Measurements from ENCODE around the gene VPS29. TPM values are rescaled to one million over a fixed set of nuclear protein-coding genes. Genes with fewer than 3 reads are reported as not detected.

Gene VPS29
- total RNA-seq, 2 donors from 2014 or later: 39.2 to 62.0 TPM

DNA sequence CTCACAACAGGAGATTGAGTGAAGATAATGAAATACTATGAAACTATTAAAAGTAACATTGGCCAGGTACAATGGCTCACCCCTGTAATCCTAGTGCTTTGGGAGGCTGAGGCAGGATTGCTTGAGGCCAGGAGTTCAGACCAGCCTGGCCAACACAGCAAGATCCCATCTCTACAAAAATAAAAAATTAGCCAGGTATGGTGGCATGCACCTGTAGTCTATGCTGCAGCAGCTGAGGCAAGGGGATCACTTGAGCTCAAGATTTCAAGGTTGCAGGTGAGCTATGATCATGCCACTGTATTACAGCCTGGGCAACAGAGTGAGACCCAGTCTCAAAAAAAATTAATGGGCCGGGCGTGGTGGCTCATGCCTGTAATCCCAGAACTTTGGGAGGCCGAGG lies 15.1 kb upstream of the VPS29 start:
- TF ChIP-seq, protein P1, sequence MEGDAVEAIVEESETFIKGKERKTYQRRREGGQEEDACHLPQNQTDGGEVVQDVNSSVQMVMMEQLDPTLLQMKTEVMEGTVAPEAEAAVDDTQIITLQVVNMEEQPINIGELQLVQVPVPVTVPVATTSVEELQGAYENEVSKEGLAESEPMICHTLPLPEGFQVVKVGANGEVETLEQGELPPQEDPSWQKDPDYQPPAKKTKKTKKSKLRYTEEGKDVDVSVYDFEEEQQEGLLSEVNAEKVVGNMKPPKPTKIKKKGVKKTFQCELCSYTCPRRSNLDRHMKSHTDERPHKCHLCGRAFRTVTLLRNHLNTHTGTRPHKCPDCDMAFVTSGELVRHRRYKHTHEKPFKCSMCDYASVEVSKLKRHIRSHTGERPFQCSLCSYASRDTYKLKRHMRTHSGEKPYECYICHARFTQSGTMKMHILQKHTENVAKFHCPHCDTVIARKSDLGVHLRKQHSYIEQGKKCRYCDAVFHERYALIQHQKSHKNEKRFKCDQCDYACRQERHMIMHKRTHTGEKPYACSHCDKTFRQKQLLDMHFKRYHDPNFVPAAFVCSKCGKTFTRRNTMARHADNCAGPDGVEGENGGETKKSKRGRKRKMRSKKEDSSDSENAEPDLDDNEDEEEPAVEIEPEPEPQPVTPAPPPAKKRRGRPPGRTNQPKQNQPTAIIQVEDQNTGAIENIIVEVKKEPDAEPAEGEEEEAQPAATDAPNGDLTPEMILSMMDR (IDR thresholded peaks at IDR 0.05): no peak
- TF ChIP-seq POLR2A (IDR thresholded peaks at IDR 0.05): no peak
- intact Hi-C loops (cut with DNase I): no loop called here
- Histone ChIP-seq H3K9me3 (no peaks in the 10 kb centered on the region), H3K27ac (no peak overlapping the region), H3K4me3 (no peak overlapping the region), H3K36me3 (replicated peaks in 1 of 2; ENCODE audit: insufficient read depth in 1 of 2, low read depth in 2 of 2) (no peaks in the 10 kb centered on the region), H3K4me1 (peaks cover 6% of the 10 kb centered on the region), H3K27me3 (no peaks in the 10 kb centered on the region)
- DNase-seq: no peak
- 56 to 68% methylated on average over 3 of the region's 3 CpGs for WGBS, 2 donors
- no peak for ATAC-seq

DNA sequence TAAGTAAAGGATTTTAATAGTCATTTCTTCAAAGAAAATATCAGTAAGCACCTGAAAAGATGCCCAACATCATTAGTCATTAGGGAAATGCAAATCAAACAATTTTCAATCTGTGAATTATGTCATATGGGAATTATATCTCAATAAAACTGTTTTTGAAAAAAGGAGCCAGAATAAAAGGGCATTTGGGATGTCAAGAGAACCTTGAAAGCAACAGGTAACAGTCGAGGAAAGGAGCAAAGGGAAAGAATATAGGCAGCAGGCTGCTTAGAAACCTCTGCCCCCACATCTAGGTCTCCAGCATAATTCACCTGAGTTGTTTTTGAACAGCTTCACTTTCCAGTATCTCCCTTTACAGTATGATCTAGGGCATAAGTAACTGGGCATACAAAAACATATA lies 12.5 kb upstream of the VPS29 start:
- DNase-seq (no peak), ATAC-seq (no peak)
- Histone ChIP-seq H3K27me3 (no peaks in the 10 kb centered on the region), H3K9me3 (no peaks in the 10 kb centered on the region), H3K36me3 (replicated peaks in 1 of 2; ENCODE audit: insufficient read depth in 1 of 2, low read depth in 2 of 2) (no peaks in the 10 kb centered on the region), H3K27ac (no peak overlapping the region), H3K4me3 (no peak overlapping the region), H3K4me1 (peaks cover 6% of the 10 kb centered on the region)
- 30 to 31% methylated on average over 1 of the region's 1 CpG for WGBS, 2 donors
- intact Hi-C loops (cut with DNase I): no loop called here
- TF ChIP-seq POLR2A (IDR thresholded peaks at IDR 0.05): no peak
- TF ChIP-seq, protein P1 (IDR thresholded peaks at IDR 0.05): no peak

DNA sequence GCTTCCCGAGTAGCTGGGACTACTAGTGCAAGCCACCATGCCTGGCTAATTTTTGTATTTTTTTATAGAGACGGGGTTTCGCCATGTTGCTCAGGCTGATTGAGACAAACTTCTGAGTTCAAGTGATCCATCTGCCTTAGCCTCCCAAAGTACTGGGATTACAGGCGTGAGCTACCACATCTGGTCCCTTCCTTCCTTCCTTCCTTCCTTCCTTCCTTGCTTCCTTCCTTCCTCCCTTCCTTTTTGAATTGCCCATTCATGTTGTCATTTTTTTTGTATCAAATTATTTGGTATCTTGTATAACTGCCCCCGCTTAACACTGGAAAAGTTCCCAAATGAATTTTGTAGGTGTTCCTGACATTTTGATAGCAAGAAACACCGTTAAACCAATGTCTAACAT lies 11.9 kb upstream of the VPS29 start:
- intact Hi-C loops (cut with DNase I): no loop called here
- TF ChIP-seq POLR2A (IDR thresholded peaks at IDR 0.05): no peak
- TF ChIP-seq, protein P1 (IDR thresholded peaks at IDR 0.05): no peak
- Histone ChIP-seq H3K27ac (no peak overlapping the region), H3K4me1 (peaks cover 6% of the 10 kb centered on the region), H3K27me3 (no peaks in the 10 kb centered on the region), H3K9me3 (no peaks in the 10 kb centered on the region), H3K36me3 (replicated peaks in 1 of 2; ENCODE audit: insufficient read depth in 1 of 2, low read depth in 2 of 2) (no peaks in the 10 kb centered on the region), H3K4me3 (no peak overlapping the region)
- no peak for DNase-seq
- WGBS, 2 donors: 56 to 65% methylated on average over 6 of the region's 6 CpGs
- no peak for ATAC-seq

DNA sequence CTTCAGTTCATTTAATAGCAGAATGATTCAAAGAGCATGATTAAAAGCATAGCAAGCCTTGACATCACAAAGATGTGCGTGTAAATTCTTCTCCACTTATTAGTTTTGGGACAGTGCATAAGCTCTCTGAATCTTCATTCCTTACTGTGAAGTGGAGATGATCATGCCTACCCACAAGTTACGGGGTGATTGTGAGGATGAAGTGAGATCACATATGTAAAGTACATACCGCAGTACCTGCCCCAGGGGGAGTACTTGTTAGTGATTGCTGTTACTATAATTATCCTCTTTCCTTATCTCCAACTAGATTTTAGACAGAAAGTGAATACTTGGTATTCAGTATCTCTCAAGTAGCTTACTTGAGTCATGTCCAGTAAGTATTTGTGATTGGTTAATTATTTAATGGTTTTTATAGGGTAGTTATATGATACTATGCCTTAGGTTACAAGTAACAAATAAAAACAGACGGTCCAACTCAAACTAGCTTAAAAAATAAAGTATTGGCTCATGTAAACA lies 6.2 kb upstream of the VPS29 start:
- intact Hi-C loops (cut with DNase I): no loop called here
- no peak for DNase-seq
- 76 to 81% methylated on average over 4 of the region's 4 CpGs for WGBS, 2 donors

DNA sequence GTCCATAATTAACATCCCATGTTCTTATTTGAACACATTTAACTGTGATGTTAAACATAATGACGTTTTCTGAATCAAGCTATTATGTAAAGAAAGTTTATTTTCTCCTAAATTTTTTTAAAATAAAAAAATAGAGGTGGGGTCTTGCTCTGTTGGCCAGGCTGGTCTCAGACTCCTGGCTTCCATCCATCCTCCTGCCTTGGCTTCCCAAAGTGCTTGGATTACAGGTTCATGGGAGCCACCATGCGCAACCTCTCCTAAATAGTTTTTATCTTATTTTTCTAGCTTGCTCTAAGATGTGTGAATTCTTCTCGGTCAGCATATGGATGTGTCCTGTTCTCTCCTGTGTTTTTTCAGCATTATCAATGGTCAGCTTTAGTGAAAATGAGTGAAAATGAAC lies 3.4 kb upstream of the VPS29 start:
- no peak for TF ChIP-seq POLR2A (IDR thresholded peaks at IDR 0.05)
- TF ChIP-seq, protein P1 (IDR thresholded peaks at IDR 0.05): no peak
- intact Hi-C loops (cut with DNase I): no loop called here
- H3K9me3 ChIP-seq: no peaks in the 10 kb centered on the region
- peaks cover 13% of the 10 kb centered on the region for H3K4me1 ChIP-seq
- H3K36me3 ChIP-seq (replicated peaks in 1 of 2; ENCODE audit: insufficient read depth in 1 of 2, low read depth in 2 of 2): no peaks in the 10 kb centered on the region
- H3K27me3 ChIP-seq: no peaks in the 10 kb centered on the region
- DNase-seq (no peak), ATAC-seq (no peak)
- 65 to 70% methylated on average over 3 of the region's 3 CpGs for WGBS, 2 donors
- no peak overlapping the region for H3K27ac ChIP-seq
- H3K4me3 ChIP-seq: no peak overlapping the region

More for the DNA sequence above, 6.2 kb upstream of the VPS29 start:
- no peak for ATAC-seq
- Histone ChIP-seq H3K9me3 (no peaks in the 10 kb centered on the region), H3K4me3 (no peak overlapping the region), H3K36me3 (replicated peaks in 1 of 2; ENCODE audit: insufficient read depth in 1 of 2, low read depth in 2 of 2) (no peaks in the 10 kb centered on the region), H3K4me1 (peaks cover 6% of the 10 kb centered on the region), H3K27ac (no peak overlapping the region), H3K27me3 (no peaks in the 10 kb centered on the region)
- TF ChIP-seq, protein P1 (IDR thresholded peaks at IDR 0.05): no peak
